Mucosa of rectum (tissue), 2 donors: ENCODE data around the gene PDZRN3.

ENCODE experiments used
- H3K27ac ChIP-seq, 2 donors: one replicate each; pipeline ENCODE4 v1.7.0; 2013; ENCODE audit warnings: inconsistent platforms in 2 of 2, low read depth in 2 of 2, low read length in 2 of 2
- H3K27me3 ChIP-seq, 2 donors: one replicate each; pipeline ENCODE4 v1.7.0; 2013; ENCODE audit warnings: low read length in 2 of 2; ENCODE audit not compliant: control insufficient read depth in 2 of 2, insufficient read depth in 2 of 2
- H3K36me3 ChIP-seq, 2 donors: one replicate each; pipeline ENCODE4 v1.7.0; 2013; ENCODE audit warnings: low read length in 2 of 2; ENCODE audit not compliant: control insufficient read depth in 2 of 2, insufficient read depth in 2 of 2
- H3K4me1 ChIP-seq, 2 donors: one replicate each; pipeline ENCODE4 v1.7.0; 2013; ENCODE audit warnings: low read length in 2 of 2, mild to moderate bottlenecking in 1 of 2; ENCODE audit not compliant: control insufficient read depth in 2 of 2, insufficient read depth in 2 of 2
- H3K4me3 ChIP-seq, 2 donors: one replicate each; pipeline ENCODE4 v1.7.0; 2013; ENCODE audit warnings: low read length in 2 of 2
- H3K9ac ChIP-seq, 2 donors: one replicate each; pipeline ENCODE4 v1.7.0; 2013; ENCODE audit warnings: low read length in 2 of 2, low read depth in 1 of 2, mild to moderate bottlenecking in 1 of 2
- H3K9me3 ChIP-seq, 2 donors: one replicate each; pipeline ENCODE4 v1.7.0; 2013; ENCODE audit warnings: low read length in 2 of 2; ENCODE audit not compliant: control insufficient read depth in 2 of 2
- donor health status: healthy.
- donor health status: Normal muscosa, but diverticular disease.

The PDZRN3 gene

DNA sequence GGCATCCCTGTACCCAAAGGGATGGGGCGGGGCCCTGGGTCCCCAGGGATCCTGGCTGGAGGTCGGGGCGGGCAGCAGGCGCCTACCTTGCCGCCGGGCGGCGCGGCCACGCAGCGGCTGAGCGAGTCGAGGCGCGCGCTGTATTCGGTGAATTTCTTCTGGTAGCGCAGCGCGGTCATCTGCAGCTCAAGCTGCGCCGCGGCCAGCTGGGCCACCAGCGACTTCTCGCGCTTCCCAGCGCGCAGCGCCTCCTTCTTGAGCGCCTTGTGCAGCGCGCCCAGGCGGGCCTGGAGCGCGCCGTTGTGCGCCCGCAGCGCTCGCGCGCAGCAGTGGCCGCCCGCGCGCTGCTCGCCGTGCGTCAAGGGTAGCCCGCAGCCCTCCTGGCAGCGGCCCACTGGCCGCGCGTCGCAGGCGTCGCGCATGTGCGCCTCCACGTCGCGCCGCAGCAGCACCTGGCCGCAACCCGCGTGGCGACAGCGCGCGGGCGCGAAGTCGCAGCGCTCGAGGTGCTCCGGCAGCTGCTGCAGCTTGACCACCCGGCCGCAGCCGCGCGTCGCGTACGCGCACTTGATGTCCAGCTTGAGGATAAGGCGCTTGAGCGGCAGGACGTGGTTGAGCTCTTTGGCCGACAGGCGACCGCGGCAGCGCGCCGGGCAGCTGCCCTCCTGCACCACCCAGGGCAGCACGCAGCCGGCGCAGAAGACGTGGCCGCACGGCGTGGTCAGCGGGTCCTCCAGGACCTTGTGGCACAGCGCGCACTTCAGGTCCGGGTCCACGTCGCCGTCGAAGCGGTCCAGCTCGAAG, 522 bp downstream of the PDZRN3 start:
- Histone ChIP-seq H3K27me3 (no peaks in the 10 kb centered on the region), H3K4me3 (peak overlapping the region; percentile 73 to 76), H3K27ac (peak overlapping the region; percentile 65 to 74), H3K36me3 (no peaks in the 10 kb centered on the region), H3K9ac (peak overlapping the region; percentile 57 to 66), H3K9me3 (no peaks in the 10 kb centered on the region), H3K4me1 (peaks cover 5 to 13% of the 10 kb centered on the region in 2 donors)

DNA sequence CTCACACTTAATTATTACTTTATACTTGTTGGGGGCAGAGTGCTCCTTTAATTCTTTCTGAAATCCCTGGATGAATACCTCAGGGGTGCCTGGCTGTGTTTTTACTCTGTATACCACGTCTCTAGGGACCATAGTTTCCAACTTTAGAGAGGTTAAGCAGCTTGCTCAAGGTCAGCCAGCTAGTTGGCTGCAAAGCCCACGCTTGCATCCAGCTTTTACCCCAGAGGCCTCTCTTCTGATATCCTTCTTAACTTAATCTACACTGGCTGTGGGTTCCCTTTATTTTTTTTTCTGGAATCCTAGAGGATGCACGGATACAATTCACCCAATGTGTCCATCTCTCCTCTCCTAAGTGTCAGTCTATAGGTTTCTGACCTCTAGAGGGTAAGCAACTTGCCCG, 1.4 kb downstream of the PDZRN3 start:
- H3K4me1 ChIP-seq, result peaks cover 5 to 13% of the 10 kb centered on the region in 2 donors

DNA sequence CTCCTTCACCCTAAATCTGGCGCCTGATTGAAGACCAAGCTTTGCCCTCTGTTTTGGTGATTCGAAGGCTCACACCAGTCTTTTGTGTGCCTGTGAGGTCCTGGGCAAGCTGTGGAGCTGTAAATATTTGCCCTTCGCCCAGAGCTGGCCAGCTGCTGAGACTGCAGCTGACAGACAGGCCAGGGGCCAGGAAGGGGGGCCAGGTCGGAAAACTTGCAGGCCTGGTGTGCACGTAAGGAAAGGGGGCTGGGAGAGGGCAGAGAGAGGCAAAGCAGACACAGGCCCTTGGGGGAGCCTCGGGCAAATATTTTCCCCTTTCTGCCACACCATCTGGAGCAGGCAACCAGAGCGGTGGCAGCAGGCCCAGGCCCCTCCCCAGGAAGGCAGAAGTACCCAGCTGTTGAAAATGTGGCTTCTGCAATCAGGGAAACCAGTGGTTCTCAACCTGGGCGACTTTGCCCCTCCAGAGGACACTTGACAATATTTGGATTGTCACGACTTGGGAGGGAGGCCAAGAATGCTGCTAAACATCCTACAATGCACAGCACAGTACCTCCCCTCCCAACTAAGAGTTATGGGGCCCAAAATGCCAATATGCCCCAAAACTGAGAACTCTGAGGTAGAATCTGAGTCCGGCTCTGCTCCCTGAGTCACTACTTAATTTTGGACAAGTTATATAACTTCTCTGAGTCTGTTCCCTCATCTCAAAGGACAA, 2.5 kb downstream of the PDZRN3 start:
- Histone ChIP-seq H3K9ac (peak overlapping the region; percentile 20 to 66), H3K36me3 (no peaks in the 10 kb centered on the region), H3K4me1 (peaks cover 5 to 13% of the 10 kb centered on the region in 2 donors), H3K9me3 (no peaks in the 10 kb centered on the region), H3K27ac (peak overlapping the region; percentile 69 to 74), H3K4me3 (peak overlapping the region; percentile 73 to 76), H3K27me3 (no peaks in the 10 kb centered on the region)

More for the DNA sequence above, 1.4 kb downstream of the PDZRN3 start:
- Histone ChIP-seq H3K9ac (peak overlapping the region; percentile 57 to 66), H3K27ac (peak overlapping the region; percentile 69 to 74), H3K27me3 (no peaks in the 10 kb centered on the region), H3K9me3 (no peaks in the 10 kb centered on the region), H3K36me3 (no peaks in the 10 kb centered on the region), H3K4me3 (peak overlapping the region; percentile 73 to 76)

DNA sequence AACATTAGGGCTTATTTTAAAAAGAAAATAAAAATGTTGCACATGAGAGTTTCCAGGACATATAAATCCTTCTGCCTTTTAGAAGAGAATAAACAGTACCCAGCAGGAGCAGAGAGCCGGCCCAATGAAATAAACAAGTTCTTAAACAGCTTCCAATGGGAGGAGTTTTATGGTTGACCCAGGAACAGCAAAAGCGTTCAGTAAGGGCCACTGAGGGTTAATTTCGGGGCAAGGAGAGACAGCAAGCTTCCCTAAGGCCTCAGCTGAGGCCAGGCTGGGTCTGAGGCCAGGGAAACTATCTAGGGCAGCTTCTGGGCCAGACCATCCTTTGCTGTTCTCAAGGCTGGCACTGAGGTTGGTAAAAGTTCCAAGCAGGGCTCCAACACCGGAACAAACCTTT, 3.4 kb downstream of the PDZRN3 start:
- Histone ChIP-seq H3K4me3 (peak overlapping the region; percentile 73 to 76), H3K27ac (peak overlapping the region; percentile 69 to 74), H3K9ac (peak overlapping the region; percentile 38 to 66), H3K9me3 (no peaks in the 10 kb centered on the region), H3K27me3 (no peaks in the 10 kb centered on the region), H3K36me3 (no peaks in the 10 kb centered on the region), H3K4me1 (peaks cover 5 to 13% of the 10 kb centered on the region in 2 donors)

DNA sequence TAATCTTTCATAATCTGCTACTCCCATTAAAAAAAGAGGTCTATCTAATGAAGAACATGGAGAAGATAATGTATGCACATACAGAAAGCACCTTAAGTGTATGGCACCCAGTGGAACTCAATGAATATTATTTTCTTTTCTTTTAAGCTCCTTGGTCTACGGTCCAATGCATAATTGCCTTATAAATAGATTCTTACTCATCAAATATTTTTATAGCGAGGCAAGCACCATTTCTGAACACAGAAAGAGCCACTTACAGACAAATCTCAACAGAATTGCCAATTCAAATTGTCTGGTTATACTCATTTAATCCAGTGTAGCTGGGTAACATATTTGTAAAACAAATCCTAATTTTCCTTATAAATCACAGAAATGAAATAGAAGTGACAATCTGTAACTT, 6.3 kb downstream of the PDZRN3 start:
- Histone ChIP-seq H3K4me3 (no peak overlapping the region), H3K9ac (no peak overlapping the region), H3K27me3 (no peaks in the 10 kb centered on the region), H3K4me1 (peaks cover 5 to 13% of the 10 kb centered on the region in 2 donors), H3K36me3 (no peaks in the 10 kb centered on the region), H3K27ac (no peak overlapping the region), H3K9me3 (no peaks in the 10 kb centered on the region)

DNA sequence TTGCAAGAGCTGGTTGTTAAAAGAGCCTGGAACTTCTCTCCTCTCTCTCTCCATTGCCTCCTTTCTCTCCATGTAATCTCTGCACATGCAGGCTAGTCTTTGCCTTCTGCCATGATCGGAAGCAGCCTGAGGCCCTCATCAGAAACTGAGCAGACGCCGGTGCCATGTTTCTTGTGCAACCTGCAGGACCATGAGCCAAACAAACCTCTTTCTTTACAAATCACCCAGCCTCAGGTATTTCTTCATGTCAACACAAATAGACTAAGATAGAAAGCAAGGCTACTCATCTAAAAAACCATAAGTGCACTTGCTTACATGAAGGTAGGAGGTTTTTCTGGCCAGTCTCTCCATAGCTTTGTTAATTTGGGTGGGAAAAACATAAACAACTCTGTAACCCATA, 8.7 kb downstream of the PDZRN3 start:
- Histone ChIP-seq H3K36me3 (no peaks in the 10 kb centered on the region), H3K9me3 (no peaks in the 10 kb centered on the region), H3K4me3 (no peak overlapping the region), H3K27ac (no peak overlapping the region), H3K27me3 (no peaks in the 10 kb centered on the region), H3K9ac (no peak overlapping the region), H3K4me1 (peaks cover 0 to 3% of the 10 kb centered on the region in 2 donors)

DNA sequence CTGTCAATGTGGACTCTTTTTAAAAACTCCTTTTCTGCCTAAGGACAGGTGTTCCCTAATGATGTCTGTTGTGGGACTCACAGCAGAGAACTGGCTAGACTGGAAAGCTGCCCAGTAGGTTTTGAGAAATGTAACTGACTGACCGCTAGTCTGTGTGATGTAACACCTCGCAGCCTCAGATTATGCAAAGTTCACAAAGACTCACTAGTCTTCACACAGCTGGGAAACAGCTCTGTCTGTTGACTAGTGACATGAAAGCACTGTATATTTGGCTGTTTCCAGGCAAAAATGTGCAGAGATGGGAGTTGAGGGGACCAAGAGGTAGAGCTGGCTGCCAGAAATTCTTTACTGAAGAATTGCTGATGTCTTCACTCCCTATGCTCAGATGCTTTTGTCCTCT, 10.3 kb downstream of the PDZRN3 start:
- H3K36me3 ChIP-seq, result no peaks in the 10 kb centered on the region
- no peak overlapping the region for H3K27ac ChIP-seq
- no peaks in the 10 kb centered on the region for H3K9me3 ChIP-seq
- no peaks in the 10 kb centered on the region for H3K4me1 ChIP-seq
- H3K27me3 ChIP-seq, result no peaks in the 10 kb centered on the region
- no peak overlapping the region for H3K9ac ChIP-seq
- H3K4me3 ChIP-seq, result no peak overlapping the region

DNA sequence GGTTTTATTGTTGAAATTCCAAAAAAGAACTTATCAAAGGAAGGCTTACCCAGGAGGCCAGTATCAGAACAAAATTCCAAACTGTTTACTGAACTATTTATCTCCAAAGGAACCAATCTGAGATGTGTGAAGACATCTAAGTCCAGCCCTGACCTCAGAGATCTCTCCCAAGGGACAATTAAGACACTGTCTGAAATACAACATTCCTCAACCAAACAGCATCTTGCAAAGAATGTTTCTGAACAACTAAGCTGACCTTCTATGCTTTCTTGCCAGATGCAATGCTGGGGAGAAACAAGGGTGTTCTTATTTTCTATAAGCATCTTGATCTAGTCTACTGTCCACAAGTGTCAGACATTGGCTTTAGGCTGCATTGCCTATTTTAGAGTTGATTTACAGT, 13.6 kb downstream of the PDZRN3 start:
- Histone ChIP-seq H3K4me1 (no peaks in the 10 kb centered on the region), H3K9ac (no peak overlapping the region), H3K36me3 (no peaks in the 10 kb centered on the region), H3K27me3 (no peaks in the 10 kb centered on the region), H3K27ac (no peak overlapping the region), H3K4me3 (no peak overlapping the region), H3K9me3 (no peaks in the 10 kb centered on the region)

DNA sequence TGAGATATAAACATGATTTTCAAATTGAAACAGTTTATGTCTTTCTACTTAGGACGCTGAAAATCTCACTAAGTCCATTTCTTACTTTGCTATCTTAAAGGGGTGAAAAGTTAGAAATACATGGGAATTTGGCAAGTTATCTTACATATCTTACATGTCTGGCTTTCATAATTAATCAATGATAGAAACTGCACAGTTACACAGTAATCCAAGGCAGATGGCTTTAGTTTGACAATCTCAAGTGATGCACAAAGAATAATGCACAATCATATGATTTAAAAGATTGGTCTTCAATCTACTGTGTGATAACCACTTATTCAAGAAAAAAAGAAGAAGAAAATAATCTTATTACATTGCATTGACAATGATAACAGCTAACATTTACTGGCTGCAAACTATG, 14.2 kb downstream of the PDZRN3 start:
- Histone ChIP-seq H3K9ac (no peak overlapping the region), H3K36me3 (no peaks in the 10 kb centered on the region), H3K27me3 (no peaks in the 10 kb centered on the region), H3K27ac (no peak overlapping the region), H3K9me3 (no peaks in the 10 kb centered on the region), H3K4me3 (no peak overlapping the region), H3K4me1 (no peaks in the 10 kb centered on the region)

DNA sequence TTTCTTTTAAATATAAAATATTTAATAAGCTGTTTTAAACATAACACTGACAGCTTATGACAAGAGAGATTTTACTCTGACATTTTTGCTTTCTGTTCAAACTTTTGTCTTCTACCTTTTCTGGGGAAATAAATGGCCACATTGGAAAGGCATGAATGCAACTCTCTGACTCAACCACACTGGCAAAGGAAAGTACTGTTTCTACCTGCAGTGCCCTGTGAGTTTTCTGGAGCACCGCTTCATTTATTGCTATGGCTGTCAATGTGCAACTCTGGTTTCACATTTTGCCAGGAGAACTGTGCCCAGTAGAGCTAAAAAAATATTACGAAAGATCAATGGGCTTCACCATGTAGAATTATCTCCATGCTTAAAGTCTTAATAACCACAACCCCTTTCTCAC, 15.1 kb downstream of the PDZRN3 start:
- no peak overlapping the region for H3K4me3 ChIP-seq
- no peak overlapping the region for H3K9ac ChIP-seq
- no peaks in the 10 kb centered on the region for H3K27me3 ChIP-seq
- H3K4me1 ChIP-seq, result no peaks in the 10 kb centered on the region
- H3K9me3 ChIP-seq, result no peaks in the 10 kb centered on the region
- H3K27ac ChIP-seq, result no peak overlapping the region
- H3K36me3 ChIP-seq, result no peaks in the 10 kb centered on the region
